Stimulated activated CD8-positive, alpha-beta memory T cell treated with anti-CD3 and anti-CD28 coated beads, Interleukin-4, amount 100 ng/mL, for 48 hours (primary cell): ENCODE data around the gene ARID1A.
A peak's percentile ranks its signal among the peaks of the same experiment; 100 is the strongest.
"Not testable (repeated sequence)": the region's sequence is repeated elsewhere in the genome, so short reads cannot be mapped to it uniquely, and the experiment has no call there.

Experiments
- DNase-seq: peaks from one replicate; pipeline ENCODE4 v3.0.0-alpha.2; 2020

ARID1A gene

GRCh38 chr1:26788836-26789611 is 93.2 kb downstream of the ARID1A start:
- peak; percentile 90 for DNase-seq

- no peak for DNase-seq
Observed at GRCh38 chr1:26789612-26789865, 93.7 kb downstream of the ARID1A start.

DNA sequence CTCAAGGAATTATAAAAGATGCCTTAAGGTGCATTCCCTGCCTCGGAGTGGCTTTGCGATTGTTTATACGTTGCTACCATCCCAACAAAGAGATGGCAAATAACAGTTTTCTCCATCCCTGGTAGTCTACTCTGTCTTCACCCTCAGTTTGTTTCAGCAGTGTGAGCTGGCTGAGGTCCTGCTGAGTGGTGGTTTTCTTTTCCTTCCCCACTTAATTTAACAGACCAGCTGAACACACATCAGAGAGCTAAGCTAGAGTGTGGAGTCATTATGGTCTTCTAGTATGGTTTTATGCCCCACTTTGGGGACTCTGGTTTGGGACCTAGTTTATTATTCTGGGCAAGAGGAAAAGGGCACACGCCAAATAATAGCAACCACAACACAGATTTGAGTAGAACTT is 94.1 kb downstream of the ARID1A start:
- no peak for DNase-seq

GRCh38 chr1:26790551-26790953 is 94.7 kb downstream of the ARID1A start:
- peak; percentile 51 for DNase-seq

GRCh38 chr1:26791148-26791547 is 95.3 kb downstream of the ARID1A start:
- no peak for DNase-seq

DNA sequence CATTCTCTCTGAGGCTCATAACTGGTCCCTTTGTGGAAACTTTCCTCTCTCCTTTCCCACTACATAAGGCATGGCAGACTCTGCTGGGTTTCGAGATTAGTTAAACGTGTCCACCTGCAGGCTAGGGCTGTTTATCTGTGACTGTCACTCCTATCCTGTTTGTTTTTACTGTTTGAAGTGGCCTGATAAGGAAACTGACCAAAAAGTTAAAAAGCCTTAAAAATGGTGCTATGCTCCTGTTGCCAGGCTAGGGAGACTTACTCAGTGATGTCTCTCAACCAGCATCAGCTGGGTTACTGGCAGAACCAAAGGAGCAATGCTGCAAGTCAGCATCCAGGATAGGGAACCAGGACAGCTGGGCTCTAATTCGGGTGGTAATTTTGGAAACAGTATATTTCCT is 95.8 kb downstream of the ARID1A start:
- no peak for DNase-seq

DNA sequence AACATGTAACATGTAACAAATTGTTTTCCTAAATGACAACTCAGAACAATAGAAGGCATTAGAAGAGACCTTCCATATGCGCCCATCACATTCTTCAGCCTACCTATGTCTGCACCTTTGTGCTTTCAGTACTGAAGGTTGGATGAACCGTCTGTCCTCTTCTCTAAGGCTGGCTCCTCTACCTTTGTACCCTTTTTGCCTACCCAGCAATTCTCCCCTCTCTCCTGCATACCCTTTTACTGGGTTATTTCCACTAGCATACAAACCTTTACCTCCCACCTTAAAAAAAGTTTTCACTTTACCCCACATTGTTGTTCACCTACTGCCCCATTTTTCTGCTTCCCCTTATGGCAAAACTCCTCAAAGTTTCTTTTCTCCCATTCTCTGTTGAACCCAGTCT is 97.1 kb downstream of the ARID1A start:
- no peak for DNase-seq

- no peak for DNase-seq
Observed at GRCh38 chr1:26794391-26794790, 98.6 kb downstream of the ARID1A start.

DNA sequence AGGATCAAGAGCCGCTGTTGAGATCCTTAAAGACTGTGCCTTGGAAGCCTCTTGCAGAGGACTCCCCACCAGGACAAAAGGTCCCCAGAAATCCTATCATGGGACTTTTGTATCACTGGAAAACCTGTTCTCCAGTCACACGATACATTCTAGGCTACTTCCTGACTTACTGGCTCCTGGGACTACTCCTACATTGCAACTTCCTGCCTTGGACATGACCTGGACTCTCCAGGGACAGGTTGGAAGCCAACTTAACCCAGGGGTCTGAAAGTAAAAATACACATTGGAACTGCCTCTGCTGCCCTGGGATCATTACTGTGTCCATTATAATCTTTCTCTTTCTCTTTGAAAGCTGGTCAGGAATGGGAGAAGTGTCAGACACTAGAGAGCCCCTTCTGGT is 101.8 kb downstream of the ARID1A start:
- no peak for DNase-seq

DNA sequence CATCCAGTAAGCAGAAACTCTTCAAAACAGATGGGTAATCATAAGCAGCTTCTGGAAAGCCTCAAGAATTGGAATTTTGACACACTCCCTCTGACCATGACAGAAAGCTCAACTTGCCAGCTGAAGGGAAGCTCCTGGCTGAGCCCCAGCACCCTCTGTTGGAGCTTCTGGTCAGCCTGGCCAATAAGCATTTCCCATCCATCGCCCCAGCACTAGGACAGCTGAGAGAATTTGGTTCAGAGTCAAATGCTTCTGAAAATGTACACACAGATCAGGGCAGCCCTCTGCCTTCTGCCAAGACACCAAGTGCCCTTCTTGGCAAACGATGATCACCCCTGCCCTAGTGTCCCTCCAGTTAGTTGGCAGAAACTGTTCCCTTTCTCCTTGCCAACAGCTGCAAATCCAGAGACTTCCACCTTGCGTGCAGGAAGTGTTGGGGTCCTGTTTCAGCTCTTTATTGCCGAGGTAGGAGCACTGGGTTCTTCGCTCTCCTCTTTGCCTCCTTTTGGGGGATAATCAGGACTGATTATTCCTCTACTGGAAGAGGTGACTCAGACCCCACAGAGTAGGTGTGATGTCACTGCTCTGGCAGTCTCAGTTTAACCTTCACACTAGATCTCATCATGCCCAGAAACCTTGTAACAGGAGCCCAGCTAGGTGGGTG is 103.8 kb downstream of the ARID1A start:
- DNase-seq, result peak; percentile 50

DNA sequence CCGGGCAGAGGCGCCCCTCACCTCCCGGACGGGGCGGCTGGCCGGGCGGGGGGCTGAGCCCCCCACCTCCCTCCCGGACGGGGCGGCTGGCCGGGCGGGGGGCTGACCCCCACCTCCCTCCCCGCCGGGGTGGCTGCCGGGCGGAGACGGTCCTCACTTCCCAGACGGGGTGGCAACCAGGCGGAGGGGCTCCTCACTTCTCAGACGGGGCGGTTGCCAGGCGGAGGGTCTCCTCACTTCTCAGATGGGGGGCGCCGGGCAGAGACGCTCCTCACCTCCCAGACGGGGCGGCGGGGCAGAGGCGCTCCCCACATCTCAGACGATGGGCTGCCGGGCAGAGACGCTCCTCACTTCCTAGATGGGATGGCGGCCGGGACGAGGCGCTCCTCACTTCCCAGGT is 108.1 kb downstream of the ARID1A start:
- DNase-seq, result not testable (repeated sequence)

GRCh38 chr1:26810105-26810504 is 114.3 kb downstream of the ARID1A start:
- DNase-seq, result peak; percentile 83

GRCh38 chr1:26811057-26811456 is 115.2 kb downstream of the ARID1A start:
- DNase-seq, result no peak

DNA sequence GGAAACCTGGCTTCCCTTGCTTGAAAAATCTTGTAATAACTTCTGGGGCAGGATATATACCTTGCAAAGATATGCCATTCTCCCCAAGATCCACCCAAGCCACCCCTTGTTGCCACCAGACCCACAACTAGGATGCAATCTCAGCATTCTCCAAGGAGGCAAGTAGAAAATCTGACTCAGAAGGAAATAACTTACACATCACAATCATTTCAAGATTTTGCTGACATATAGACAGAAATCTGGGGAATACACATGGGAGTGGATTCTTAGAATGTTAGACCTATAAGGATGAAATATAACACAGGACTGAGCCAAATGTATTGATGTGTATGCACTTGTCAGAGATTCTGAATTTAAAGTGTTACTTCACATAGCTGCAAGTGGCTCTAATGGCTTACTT is 115.9 kb downstream of the ARID1A start:
- no peak for DNase-seq

DNA sequence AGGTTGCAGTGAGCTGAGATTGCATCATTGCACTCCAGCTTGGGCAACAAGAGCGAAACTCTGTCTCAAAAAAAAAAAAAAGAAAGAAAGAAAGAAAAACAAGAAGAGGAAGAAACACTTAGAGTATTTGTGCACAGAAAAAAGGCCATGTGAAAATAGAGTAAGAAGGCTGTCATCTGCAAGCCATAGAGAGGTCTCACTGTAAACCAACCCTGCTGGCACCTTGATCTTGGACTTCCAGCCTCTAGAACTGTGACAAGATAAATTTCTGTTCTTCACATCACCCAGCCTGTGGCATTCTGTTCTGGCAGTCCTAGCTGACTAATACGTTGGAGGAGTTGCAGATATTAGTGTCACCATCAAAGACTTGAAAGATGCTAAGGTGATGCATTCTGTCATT is 118.6 kb downstream of the ARID1A start:
- DNase-seq, result no peak

GRCh38 chr1:26814893-26815292 is 119.1 kb downstream of the ARID1A start:
- DNase-seq, result no peak

GRCh38 chr1:26820784-26821269 is 125.0 kb downstream of the ARID1A start:
- DNase-seq, result no peak

DNA sequence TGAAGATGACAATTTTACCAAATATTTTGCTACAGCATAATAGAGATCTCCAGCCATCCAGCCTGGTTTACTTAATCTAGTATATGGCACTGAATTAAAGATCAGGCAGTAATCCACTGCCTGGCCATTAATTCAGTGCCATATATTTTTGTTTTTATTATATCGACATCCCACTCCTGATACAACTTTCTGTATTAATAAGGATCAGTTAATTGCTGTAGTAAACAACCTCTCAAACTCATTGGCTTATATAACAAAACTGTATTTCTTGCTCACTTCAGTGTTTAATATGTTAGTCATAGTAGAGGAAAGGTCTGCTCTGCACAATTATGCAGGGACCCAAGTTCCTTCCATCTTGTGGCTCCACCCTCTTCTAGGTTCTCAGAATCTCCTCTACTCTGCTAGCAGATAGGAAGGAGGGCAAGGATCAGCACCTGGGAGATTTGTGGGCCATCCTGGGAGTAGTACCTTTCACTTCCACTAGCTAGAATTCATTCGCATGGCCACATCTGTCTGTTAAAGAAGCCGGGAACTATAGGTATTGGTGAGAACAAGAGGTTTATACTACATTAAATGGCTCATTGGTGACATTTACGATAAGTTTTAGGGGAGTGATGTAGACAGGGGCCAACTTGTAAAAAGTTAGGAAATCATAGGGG is 127.1 kb downstream of the ARID1A start:
- no peak for DNase-seq

DNA sequence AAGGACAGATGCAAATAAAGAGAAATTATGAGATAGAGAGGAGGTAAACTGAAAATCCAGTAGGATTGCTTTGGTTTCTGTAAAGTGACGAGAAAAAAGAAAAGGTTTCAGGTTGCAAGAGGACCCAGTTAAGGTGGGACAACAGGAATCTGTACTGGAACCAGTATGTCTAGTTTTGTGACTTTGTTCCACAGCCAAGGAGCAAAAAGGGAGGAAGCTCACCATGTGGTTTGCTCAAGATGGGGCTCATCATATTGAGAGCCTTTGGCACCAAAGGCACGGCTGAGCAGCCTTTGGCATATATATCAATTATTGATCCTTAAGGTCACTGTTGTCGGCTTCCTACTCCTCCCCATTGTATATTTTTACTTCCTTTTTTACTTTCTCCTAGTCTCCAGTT is 128.9 kb downstream of the ARID1A start:
- DNase-seq, result no peak

- peak; percentile 82 for DNase-seq
Observed at GRCh38 chr1:26826261-26827105, 130.7 kb downstream of the ARID1A start, which contains the start of gene ZDHHC18. Gene ZDHHC18, plus strand, starts transcription at chr1:26826688. Its CDS starts 117 bp downstream, at chr1:26826805.

- DNase-seq, result no peak
Observed at GRCh38 chr1:26827106-26827604, 131.3 kb downstream of the ARID1A start.

GRCh38 chr1:26827663-26828062 is 131.8 kb downstream of the ARID1A start:
- no peak for DNase-seq
